Measurements from ENCODE around the gene KCNF1.

The KCNF1 gene

GRCh38 chr2:10904455-10904854 lies 7.3 kb upstream of the KCNF1 start:
- DNase-seq (ENCODE audit: low read depth in 2 of 2) = no peak

- no peak for DNase-seq (ENCODE audit: low read depth in 2 of 2)
Measured at GRCh38 chr2:10905006-10905861, 6.5 kb upstream of the KCNF1 start.

GRCh38 chr2:10905862-10906143 lies 5.9 kb upstream of the KCNF1 start:
- DNase-seq (ENCODE audit: low read depth in 2 of 2) = no peak

GRCh38 chr2:10906926-10907625 lies 4.7 kb upstream of the KCNF1 start:
- no peak for DNase-seq (ENCODE audit: low read depth in 2 of 2)

- DNase-seq (ENCODE audit: low read depth in 2 of 2) = no peak
Measured at GRCh38 chr2:10908195-10908594, 3.5 kb upstream of the KCNF1 start.

GRCh38 chr2:10909050-10909995 lies 2.4 kb upstream of the KCNF1 start:
- DNase-seq (ENCODE audit: low read depth in 2 of 2) = no peak

- no peak for DNase-seq (ENCODE audit: low read depth in 2 of 2)
Measured at GRCh38 chr2:10909996-10910341, 1.8 kb upstream of the KCNF1 start.

- DNase-seq (ENCODE audit: low read depth in 2 of 2) = no peak
Measured at GRCh38 chr2:10910625-10911024, 1.1 kb upstream of the KCNF1 start.

GRCh38 chr2:10912076-10912731 lies 470 bp downstream of the KCNF1 start:
- DNase-seq (ENCODE audit: low read depth in 2 of 2) = no peak

- DNase-seq (ENCODE audit: low read depth in 2 of 2) = no peak
Measured at GRCh38 chr2:10912796-10913455, 1.2 kb downstream of the KCNF1 start.

GRCh38 chr2:10913501-10914271 lies 2.0 kb downstream of the KCNF1 start:
- no peak for DNase-seq (ENCODE audit: low read depth in 2 of 2)

- DNase-seq (ENCODE audit: low read depth in 2 of 2) = no peak
Measured at GRCh38 chr2:10914272-10914693, 2.5 kb downstream of the KCNF1 start.

GRCh38 chr2:10915236-10915635 lies 3.5 kb downstream of the KCNF1 start:
- no peak for DNase-seq (ENCODE audit: low read depth in 2 of 2)

- no peak for DNase-seq (ENCODE audit: low read depth in 2 of 2)
Measured at GRCh38 chr2:10915731-10916276, 4.1 kb downstream of the KCNF1 start.

- no peak for DNase-seq (ENCODE audit: low read depth in 2 of 2)
Measured at GRCh38 chr2:10916953-10917352, 5.2 kb downstream of the KCNF1 start.

GRCh38 chr2:10917927-10918326 lies 6.2 kb downstream of the KCNF1 start:
- no peak for DNase-seq (ENCODE audit: low read depth in 2 of 2)

GRCh38 chr2:10918661-10919409 lies 7.1 kb downstream of the KCNF1 start:
- DNase-seq (ENCODE audit: low read depth in 2 of 2) = no peak

- DNase-seq (ENCODE audit: low read depth in 2 of 2) = no peak
Measured at GRCh38 chr2:10919410-10919770, 7.7 kb downstream of the KCNF1 start.

- DNase-seq (ENCODE audit: low read depth in 2 of 2) = no peak
Measured at GRCh38 chr2:10919771-10920621, 8.3 kb downstream of the KCNF1 start.

Data from activated CD8-positive, alpha-beta memory T cell treated with anti-CD3 and anti-CD28 coated beads for 4 hours (primary cell).